PC-3 (cell line): ENCODE measurements around the gene VASH2. TPM values are rescaled to one million over a fixed set of nuclear protein-coding genes. Genes with fewer than 3 reads are reported as not detected.
A peak's percentile ranks its signal among the peaks of the same experiment; 100 is the strongest.

Experiments
- ATAC-seq: fragments of 200-7000 bp; cut with Tn5 transposase; 2 replicates; pipeline ENCODE4 v1.9.1; 2020; ENCODE audit warnings: mild to moderate bottlenecking, moderate library complexity
- BruUV-seq: library from RNA; stranded (reverse); fragments of 400-500 nt; replicated peaks from 2 replicates; lab custom pipeline; 2021; lab: Mats Ljungman, UMichigan
- CTCF ChIA-PET: fragments of 300-600 bp; sonication (Branson Sonifier 250); formaldehyde crosslinking; loops from one replicate; lab custom pipeline; 2022; ENCODE audit warnings: antibody characterized with exemption; lab: Charles Lee
- POLR2A ChIA-PET: fragments of 300-600 bp; sonication (Branson Sonifier 250); formaldehyde crosslinking; loops from one replicate; lab custom pipeline; 2022; ENCODE audit warnings: antibody characterized with exemption; ENCODE audit not compliant: unreplicated experiment; lab: Charles Lee
- DNase-seq: peaks from one replicate; pipeline ENCODE4 v3.0.0-alpha.2; 2015
- H2AFZ ChIP-seq: fragments of 300-600 bp; sonication (generic); 2 replicates; pipeline ENCODE4 v1.6.0; 2016; ENCODE audit warnings: antibody characterized with exemption, low read length
- H3F3A ChIP-seq: fragments of 300-600 bp; sonication (generic); one replicate; pipeline ENCODE4 v1.6.0; 2017; ENCODE audit warnings: antibody characterized with exemption, low read length, control low read depth, mild to moderate bottlenecking; ENCODE audit not compliant: unreplicated experiment
- H3K27ac ChIP-seq: fragments of 300-600 bp; sonication (generic); 2 replicates; pipeline ENCODE4 v1.5.1; 2016; ENCODE audit warnings: mild to moderate bottlenecking, low read length
- H3K27me3 ChIP-seq: fragments of 300-600 bp; sonication (generic); 2 replicates; pipeline ENCODE4 v1.6.1; 2016; ENCODE audit warnings: low read length, mixed read lengths
- H3K36me3 ChIP-seq: fragments of 300-600 bp; sonication (generic); 2 replicates; pipeline ENCODE4 v1.6.1; 2016; ENCODE audit warnings: low read depth, mixed run types, low read length, mixed read lengths
- H3K4me1 ChIP-seq: fragments of 300-600 bp; sonication (generic); 2 replicates; pipeline ENCODE4 v1.5.1; 2016; ENCODE audit warnings: low read length; ENCODE audit not compliant: insufficient read depth
- H3K4me2 ChIP-seq: fragments of 300-600 bp; sonication (generic); 2 replicates; pipeline ENCODE4 v1.6.0; 2016; ENCODE audit warnings: low read length
- H3K4me3 ChIP-seq: fragments of 300-600 bp; sonication (generic); 2 replicates; pipeline ENCODE4 v1.5.1; 2016; ENCODE audit warnings: mild to moderate bottlenecking, low read length, mixed read lengths
- H3K79me2 ChIP-seq: fragments of 300-600 bp; sonication (generic); 2 replicates; pipeline ENCODE4 v1.6.1; 2017; ENCODE audit warnings: low read length, mixed read lengths
- H3K9ac ChIP-seq: fragments of 300-600 bp; sonication (generic); 2 replicates; pipeline ENCODE4 v1.6.0; 2016; ENCODE audit warnings: mild to moderate bottlenecking, low read length
- H3K9me2 ChIP-seq: fragments of 300-600 bp; sonication (generic); replicated peaks from 2 replicates; pipeline ENCODE4 v1.6.1; 2016; ENCODE audit warnings: mixed run types, low read length, mixed read lengths
- H3K9me3 ChIP-seq: fragments of 300-600 bp; sonication (generic); 2 replicates; pipeline ENCODE4 v1.6.1; 2016; ENCODE audit warnings: low read length, mixed read lengths
- H4K20me1 ChIP-seq: fragments of 300-600 bp; sonication (generic); 2 replicates; pipeline ENCODE4 v1.6.1; 2016; ENCODE audit warnings: low read length, mixed read lengths
- EZH2 ChIP-seq: fragments of 300-600 bp; sonication (generic); IDR thresholded peaks from one replicate; pipeline ENCODE4 v1.6.1; 2017; ENCODE audit warnings: antibody characterized with exemption, mild to moderate bottlenecking, low read length; ENCODE audit not compliant: unreplicated experiment
- EZH2phosphoT487 ChIP-seq: fragments of 300-600 bp; sonication (generic); IDR thresholded peaks from 2 replicates; pipeline ENCODE4 v1.6.1; 2018; ENCODE audit warnings: mild to moderate bottlenecking, antibody characterized with exemption, low read length, borderline replicate concordance
- intact Hi-C: fragments of 100-400 bp; cut with micrococcal nuclease; formaldehyde crosslinking; loops from 2 replicates; pipeline ENCODE4 v1.9.0; 2023
- total RNA-seq: library from RNA; depleted of rRNA; stranded (reverse); fragments of >200 nt; gene quantifications from 2 replicates; pipeline ENCODE4 v1.2.3, GENCODE V29; 2014
- TF ChIP-seq, protein P1 (sequence below): fragments of 300-600 bp; sonication (generic); conservative IDR thresholded peaks from 2 replicates; pipeline ENCODE4 v1.5.1; 2017; ENCODE audit warnings: antibody characterized with exemption, low read depth, mild to moderate bottlenecking, low read length

VASH2 gene
- total RNA-seq, 1 experiment from 2014 or later, result 4.7 TPM

DNA sequence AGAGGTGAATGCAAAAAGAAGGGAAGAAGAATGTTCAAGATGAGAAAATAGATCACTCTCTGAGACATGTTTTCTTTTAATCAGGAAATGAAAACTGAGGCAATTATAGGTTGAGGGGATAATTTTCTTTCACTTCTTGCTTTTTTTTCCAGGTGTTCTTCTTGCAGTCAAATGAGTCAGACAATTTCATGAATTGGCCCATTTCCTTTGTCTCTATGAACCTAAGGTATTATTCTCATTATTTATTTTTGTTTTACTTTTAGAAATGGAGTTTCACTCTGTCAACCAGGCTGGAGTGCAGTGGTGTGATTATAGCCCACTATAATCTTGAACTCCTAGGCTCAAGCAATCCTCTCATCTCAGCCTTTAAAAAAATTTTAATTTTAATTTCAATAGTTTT lies 3.5 kb upstream of the VASH2 start:
- no peaks in the 10 kb centered on the region for H4K20me1 ChIP-seq
- ATAC-seq (no peak), DNase-seq (no peak)
- no peak overlapping the region for H3K9ac ChIP-seq
- intact Hi-C loops, result no loop called here
- H3K36me3 ChIP-seq, result no peaks in the 10 kb centered on the region
- no peaks in the 10 kb centered on the region for H3K79me2 ChIP-seq
- no peaks in the 10 kb centered on the region for H3K9me2 ChIP-seq
- H3K4me1 ChIP-seq, result peaks cover 13% of the 10 kb centered on the region
- TF ChIP-seq EZH2phosphoT487 (no peak), EZH2 (no peak)
- TF ChIP-seq, protein P1, sequence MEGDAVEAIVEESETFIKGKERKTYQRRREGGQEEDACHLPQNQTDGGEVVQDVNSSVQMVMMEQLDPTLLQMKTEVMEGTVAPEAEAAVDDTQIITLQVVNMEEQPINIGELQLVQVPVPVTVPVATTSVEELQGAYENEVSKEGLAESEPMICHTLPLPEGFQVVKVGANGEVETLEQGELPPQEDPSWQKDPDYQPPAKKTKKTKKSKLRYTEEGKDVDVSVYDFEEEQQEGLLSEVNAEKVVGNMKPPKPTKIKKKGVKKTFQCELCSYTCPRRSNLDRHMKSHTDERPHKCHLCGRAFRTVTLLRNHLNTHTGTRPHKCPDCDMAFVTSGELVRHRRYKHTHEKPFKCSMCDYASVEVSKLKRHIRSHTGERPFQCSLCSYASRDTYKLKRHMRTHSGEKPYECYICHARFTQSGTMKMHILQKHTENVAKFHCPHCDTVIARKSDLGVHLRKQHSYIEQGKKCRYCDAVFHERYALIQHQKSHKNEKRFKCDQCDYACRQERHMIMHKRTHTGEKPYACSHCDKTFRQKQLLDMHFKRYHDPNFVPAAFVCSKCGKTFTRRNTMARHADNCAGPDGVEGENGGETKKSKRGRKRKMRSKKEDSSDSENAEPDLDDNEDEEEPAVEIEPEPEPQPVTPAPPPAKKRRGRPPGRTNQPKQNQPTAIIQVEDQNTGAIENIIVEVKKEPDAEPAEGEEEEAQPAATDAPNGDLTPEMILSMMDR, result no peak
- no peaks in the 10 kb centered on the region for H3F3A ChIP-seq
- CTCF ChIA-PET, result no interaction called here
- no peaks in the 10 kb centered on the region for H3K9me3 ChIP-seq
- BruUV-seq, result no TSS peak
- H3K27me3 ChIP-seq, result no peaks in the 10 kb centered on the region
- H3K4me3 ChIP-seq, result no peak overlapping the region
- H3K27ac ChIP-seq, result no peak overlapping the region
- no peak overlapping the region for H2AFZ ChIP-seq
- no peak overlapping the region for H3K4me2 ChIP-seq
- POLR2A ChIA-PET, result no interaction called here

DNA sequence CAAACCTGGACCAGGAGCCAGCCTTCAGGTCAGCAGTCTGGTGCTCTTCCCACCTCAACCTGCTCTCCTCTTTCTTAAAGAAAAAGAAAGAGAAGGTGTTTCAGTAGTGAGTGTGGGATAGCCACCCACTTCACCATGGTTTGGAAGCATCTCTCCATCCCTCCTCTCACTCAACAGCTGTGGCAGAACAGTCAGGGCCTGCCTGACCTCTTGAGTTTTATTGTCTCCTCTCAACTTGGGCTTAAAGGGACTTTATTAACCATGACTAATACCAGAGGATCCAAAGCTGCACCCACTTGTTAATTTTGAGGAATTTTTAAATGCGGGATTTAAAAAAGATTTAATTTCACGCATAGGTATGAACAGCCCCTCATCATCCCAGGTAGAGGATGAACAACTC lies 570 bp upstream of the VASH2 start:
- no peaks in the 10 kb centered on the region for H3K36me3 ChIP-seq
- intact Hi-C loops, result loop anchor here (5.0 kb wide), 1 partner anchor 92 kb away; the partner anchor contains the start of gene FLVCR1
- TF ChIP-seq EZH2phosphoT487 (no peak), EZH2 (no peak)
- TF ChIP-seq, protein P1, result no peak
- no peaks in the 10 kb centered on the region for H3K79me2 ChIP-seq
- peak overlapping the region; percentile 71 for H3K4me3 ChIP-seq
- peak overlapping the region; percentile 98 for H3K4me2 ChIP-seq
- H4K20me1 ChIP-seq, result no peaks in the 10 kb centered on the region
- ATAC-seq, result no peak; the same call in 1 of the 2 replicates
- no TSS peak for BruUV-seq
- H3F3A ChIP-seq, result no peaks in the 10 kb centered on the region
- no peak for DNase-seq
- no peaks in the 10 kb centered on the region for H3K9me2 ChIP-seq
- H3K9ac ChIP-seq, result peak overlapping the region; percentile 20; the same call in 1 of the 2 replicates
- POLR2A ChIA-PET, result no interaction called here
- H3K9me3 ChIP-seq, result no peaks in the 10 kb centered on the region
- no peaks in the 10 kb centered on the region for H3K27me3 ChIP-seq
- H3K4me1 ChIP-seq, result peaks cover 13% of the 10 kb centered on the region
- H3K27ac ChIP-seq, result no peak overlapping the region
- peak overlapping the region; percentile 90 for H2AFZ ChIP-seq
- CTCF ChIA-PET, result no interaction called here

DNA sequence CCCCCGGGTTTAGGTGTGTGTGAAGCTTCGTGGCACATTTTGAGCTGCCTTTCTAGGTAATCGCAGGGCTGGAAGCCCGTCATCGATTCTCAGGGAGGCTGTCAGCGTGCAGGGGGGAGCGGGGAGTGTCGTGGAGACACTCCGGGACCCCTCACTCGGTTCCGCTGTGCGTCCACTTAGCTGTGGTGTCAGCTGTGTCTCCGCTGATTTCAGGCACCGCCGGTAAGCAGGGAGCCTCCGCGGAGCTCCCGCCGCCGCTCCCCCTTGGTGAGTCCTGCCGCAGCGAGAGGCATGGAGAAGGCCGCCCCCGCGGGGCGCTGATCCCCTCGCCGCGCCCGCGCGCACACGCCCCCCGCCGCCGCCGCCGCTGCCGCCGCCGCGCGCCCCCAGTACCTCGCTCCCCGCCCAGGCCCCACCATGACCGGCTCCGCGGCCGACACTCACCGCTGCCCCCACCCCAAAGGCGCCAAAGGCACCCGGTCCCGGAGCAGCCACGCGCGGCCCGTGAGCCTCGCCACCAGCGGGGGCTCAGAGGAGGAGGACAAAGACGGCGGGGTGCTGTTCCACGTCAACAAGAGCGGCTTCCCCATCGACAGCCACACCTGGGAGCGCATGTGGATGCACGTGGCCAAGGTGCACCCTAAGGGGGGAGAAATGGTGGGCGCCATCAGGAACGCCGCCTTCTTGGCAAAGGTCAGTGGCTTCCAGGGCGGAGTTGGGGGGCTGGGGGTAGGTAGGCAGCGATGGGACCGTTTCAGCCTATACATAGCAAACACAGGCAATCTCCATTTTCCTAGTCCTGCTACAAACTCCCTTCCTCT lies 995 bp downstream of the VASH2 start:
- POLR2A ChIA-PET, result no interaction called here
- H3K36me3 ChIP-seq, result no peaks in the 10 kb centered on the region
- BruUV-seq, result no TSS peak
- H3K27me3 ChIP-seq, result no peaks in the 10 kb centered on the region
- peak; percentile 9; the same call in 1 of the 2 replicates for ATAC-seq
- H3K79me2 ChIP-seq, result no peaks in the 10 kb centered on the region
- H3K27ac ChIP-seq, result no peak overlapping the region
- no peak for TF ChIP-seq EZH2phosphoT487
- TF ChIP-seq, protein P1, result no peak
- TF ChIP-seq EZH2, result no peak
- H3K9me2 ChIP-seq, result no peaks in the 10 kb centered on the region
- CTCF ChIA-PET, result interaction anchor here (0.6 to 0.9 kb wide), 2 partner anchors 159 to 202 kb away, joined by 4 to 6 read pairs; no protein-coding TSS in a partner anchor
- intact Hi-C loops, result loop anchor here (5.0 kb wide), 1 partner anchor 94 kb away; the partner anchor contains the start of gene FLVCR1
- H3F3A ChIP-seq, result no peaks in the 10 kb centered on the region
- peak overlapping the region; percentile 20 for H3K9ac ChIP-seq
- no peaks in the 10 kb centered on the region for H4K20me1 ChIP-seq
- peaks cover 13% of the 10 kb centered on the region for H3K4me1 ChIP-seq
- peak overlapping the region; percentile 98 for H3K4me2 ChIP-seq
- H3K4me3 ChIP-seq, result peak overlapping the region; percentile 71
- H3K9me3 ChIP-seq, result no peaks in the 10 kb centered on the region
- H2AFZ ChIP-seq, result peak overlapping the region; percentile 90
- no peak for DNase-seq
